Neuronal stem cell (in vitro differentiated cells): ENCODE data around the gene PODN.

Experiments
- DNase-seq: peaks from one replicate; pipeline ENCODE4 v3.0.0-alpha.2; 2013; ENCODE audit warnings: low spot score
- H2AFZ ChIP-seq: one replicate; pipeline ENCODE4 v1.6.1; 2013; ENCODE audit warnings: mild to moderate bottlenecking, low read length, inconsistent platforms
- H2AK5ac ChIP-seq: 2 replicates; pipeline ENCODE4 v1.6.1; 2013; ENCODE audit warnings: low read depth, mild to moderate bottlenecking, inconsistent platforms, low read length, moderate library complexity, mixed read lengths
- H2BK120ac ChIP-seq: 2 replicates; pipeline ENCODE4 v1.6.1; 2013; ENCODE audit warnings: low read depth, mild to moderate bottlenecking, inconsistent platforms, low read length, moderate library complexity, mixed read lengths
- H2BK12ac ChIP-seq: one replicate; pipeline ENCODE4 v1.6.1; 2013; ENCODE audit warnings: low read length, inconsistent platforms
- H2BK15ac ChIP-seq: 2 replicates; pipeline ENCODE4 v1.6.1; 2013; ENCODE audit warnings: mild to moderate bottlenecking, low read length, inconsistent platforms, mixed read lengths
- H2BK5ac ChIP-seq: one replicate; pipeline ENCODE4 v1.6.1; 2013; ENCODE audit warnings: inconsistent platforms, mild to moderate bottlenecking, low read length, moderate library complexity
- H3K14ac ChIP-seq: one replicate; pipeline ENCODE4 v1.6.1; 2013; ENCODE audit warnings: low read length, inconsistent platforms
- H3K18ac ChIP-seq: 2 replicates; pipeline ENCODE4 v1.6.1; 2013; ENCODE audit warnings: low read length, inconsistent platforms
- H3K23ac ChIP-seq: 2 replicates; pipeline ENCODE4 v1.6.1; 2013; ENCODE audit warnings: low read depth, mild to moderate bottlenecking, mixed read lengths, low read length, inconsistent platforms; ENCODE audit not compliant: poor library complexity
- H3K27ac ChIP-seq: replicated peaks from 3 replicates; pipeline ENCODE4 v1.5.1; 2013; ENCODE audit warnings: low read length, inconsistent platforms
- H3K27me3 ChIP-seq, 3 experiments: 2 replicates each; pipeline ENCODE4 v1.6.1; 2013; ENCODE audit warnings: low read length in 3 of 3, mild to moderate bottlenecking in 2 of 3, inconsistent platforms in 1 of 3, low read depth in 1 of 3, mixed read lengths in 1 of 3, moderate library complexity in 1 of 3; ENCODE audit not compliant: control insufficient read depth in 3 of 3, insufficient read depth in 3 of 3
- H3K36me3 ChIP-seq, 2 donors: replicated peaks in 1 of 2; 2 replicates each; pipeline ENCODE4 v1.6.1; 2013; ENCODE audit warnings: low read length in 2 of 2; ENCODE audit not compliant: control insufficient read depth in 2 of 2, insufficient read depth in 2 of 2
- H3K4ac ChIP-seq: 2 replicates; pipeline ENCODE4 v1.6.1; 2013; ENCODE audit warnings: inconsistent platforms, mild to moderate bottlenecking, low read length, moderate library complexity
- H3K4me1 ChIP-seq, 2 donors: 1 replicate in 1 of 2; 2 replicates in 1 of 2; pipeline ENCODE4 v1.6.1; 2013; ENCODE audit warnings: low read length in 2 of 2, low read depth in 1 of 2; ENCODE audit not compliant: control insufficient read depth in 2 of 2, insufficient read depth in 1 of 2
- H3K4me2 ChIP-seq: one replicate; pipeline ENCODE4 v1.6.1; 2013; ENCODE audit warnings: mild to moderate bottlenecking, low read length, inconsistent platforms; ENCODE audit not compliant: insufficient read depth, poor library complexity, severe bottlenecking
- H3K4me3 ChIP-seq, 2 donors: 2 replicates each; pipeline ENCODE4 v1.5.1; 2013; ENCODE audit warnings: low read length in 2 of 2, mild to moderate bottlenecking in 2 of 2, inconsistent platforms in 1 of 2, moderate library complexity in 1 of 2
- H3K79me1 ChIP-seq: one replicate; pipeline ENCODE4 v1.6.1; 2013; ENCODE audit warnings: low read depth, mild to moderate bottlenecking, inconsistent platforms, low read length, moderate library complexity
- H3K9ac ChIP-seq: one replicate; pipeline ENCODE4 v1.6.1; 2013; ENCODE audit warnings: mild to moderate bottlenecking, low read depth, low read length, inconsistent platforms; ENCODE audit not compliant: poor library complexity
- H3K9me3 ChIP-seq, 2 donors: replicated peaks in 1 of 2; 2 replicates each; pipeline versions ENCODE3 to v1.6.1; 2013; ENCODE audit warnings: low read length in 2 of 2, mild to moderate bottlenecking in 2 of 2, inconsistent platforms in 1 of 2, low read depth in 1 of 2, mixed read lengths in 1 of 2, moderate library complexity in 1 of 2; ENCODE audit not compliant: control insufficient read depth in 2 of 2, insufficient read depth in 1 of 2
- H4K8ac ChIP-seq: one replicate; pipeline ENCODE4 v1.6.1; 2013; ENCODE audit warnings: low read depth, mild to moderate bottlenecking, inconsistent platforms, low read length, moderate library complexity
- H4K91ac ChIP-seq: one replicate; pipeline ENCODE4 v1.6.1; 2013; ENCODE audit warnings: low read length, low read depth, mild to moderate bottlenecking, inconsistent platforms; ENCODE audit not compliant: poor library complexity
- WGBS, 2 donors: extraction: QIAGEN DNeasy Blood & Tissue Kit; methylation state at CpG; one replicate each; pipeline ENCODE4 v1.1.7; 2013; ENCODE audit warnings: missing lambda C conversion rate in 2 of 2, mixed read lengths in 1 of 2; ENCODE audit not compliant: insufficient read length in 2 of 2, insufficient replicate concordance in 1 of 2; ENCODE audit errors: extremely low coverage in 2 of 2; 5-methylcytosine and 5-hydroxymethylcytosine counted together

The PODN gene

GRCh38 chr1:53123453-53124140 is 61.6 kb downstream of the PODN start:
- H3K4me1 ChIP-seq = peaks cover 12 to 17% of the 10 kb centered on the region in 2 donors
- H3K23ac ChIP-seq = no peak overlapping the region
- H3K4ac ChIP-seq = no peak overlapping the region
- H3K9ac ChIP-seq = peak overlapping the region; percentile 16
- no peak overlapping the region for H2AFZ ChIP-seq
- no peak overlapping the region for H3K4me3 ChIP-seq
- H3K27ac ChIP-seq = no peak overlapping the region
- H3K27me3 ChIP-seq = peaks cover 0 to 55% (median 2%) of the 10 kb centered on the region in 3 experiments
- no peak overlapping the region for H2BK15ac ChIP-seq
- no peak overlapping the region for H2BK12ac ChIP-seq
- H3K18ac ChIP-seq = peak overlapping the region; percentile 40
- no peak overlapping the region for H3K14ac ChIP-seq
- DNase-seq = no peak
- no peak overlapping the region for H4K8ac ChIP-seq
- H3K4me2 ChIP-seq = no peak overlapping the region
- no peak overlapping the region for H2BK120ac ChIP-seq
- H2BK5ac ChIP-seq = no peak overlapping the region
- peak overlapping the region; percentile 35 for H2AK5ac ChIP-seq
- H4K91ac ChIP-seq = no peak overlapping the region
- no peaks in the 10 kb centered on the region for H3K79me1 ChIP-seq
- H3K9me3 ChIP-seq = no peaks in the 10 kb centered on the region
- no peaks in the 10 kb centered on the region for H3K36me3 ChIP-seq
- no CpG with 5 or more reads among the region's 19 CpGs for WGBS, 2 donors

GRCh38 chr1:53125122-53125521 is 63.1 kb downstream of the PODN start:
- Histone ChIP-seq H3K36me3 (no peaks in the 10 kb centered on the region), H3K23ac (no peak overlapping the region), H3K9me3 (no peaks in the 10 kb centered on the region), H3K4me2 (no peak overlapping the region), H3K14ac (no peak overlapping the region), H2BK5ac (no peak overlapping the region), H2BK15ac (no peak overlapping the region), H3K4me3 (no peak overlapping the region), H2BK120ac (no peak overlapping the region), H4K91ac (no peak overlapping the region), H2AK5ac (no peak overlapping the region), H3K4ac (no peak overlapping the region), H4K8ac (no peak overlapping the region), H3K27ac (no peak overlapping the region), H3K4me1 (peaks cover 17 to 18% of the 10 kb centered on the region in 2 donors), H2AFZ (no peak overlapping the region), H3K27me3 (peaks cover 0 to 48% (median 2%) of the 10 kb centered on the region in 3 experiments), H3K18ac (no peak overlapping the region), H2BK12ac (no peak overlapping the region), H3K79me1 (no peaks in the 10 kb centered on the region), H3K9ac (no peak overlapping the region)
- no CpG with 5 or more reads among the region's 6 CpGs for WGBS, 2 donors
- no peak for DNase-seq

GRCh38 chr1:53125623-53126360 is 63.8 kb downstream of the PODN start:
- no peak overlapping the region for H2AFZ ChIP-seq
- no peak overlapping the region for H2BK12ac ChIP-seq
- no peak overlapping the region for H2BK5ac ChIP-seq
- no peak overlapping the region for H3K9ac ChIP-seq
- H2AK5ac ChIP-seq = no peak overlapping the region
- H3K27ac ChIP-seq = no peak overlapping the region
- H3K23ac ChIP-seq = no peak overlapping the region
- no peak overlapping the region for H3K18ac ChIP-seq
- H3K4ac ChIP-seq = no peak overlapping the region
- H2BK120ac ChIP-seq = no peak overlapping the region
- no peak overlapping the region for H3K4me2 ChIP-seq
- H3K79me1 ChIP-seq = no peaks in the 10 kb centered on the region
- no peak for DNase-seq
- no CpG with 5 or more reads among the region's 10 CpGs for WGBS, 2 donors
- H3K14ac ChIP-seq = no peak overlapping the region
- H4K8ac ChIP-seq = no peak overlapping the region
- no peak overlapping the region for H4K91ac ChIP-seq
- H3K4me1 ChIP-seq = peaks cover 16 to 22% of the 10 kb centered on the region in 2 donors
- no peaks in the 10 kb centered on the region for H3K36me3 ChIP-seq
- H3K4me3 ChIP-seq = no peak overlapping the region
- H2BK15ac ChIP-seq = no peak overlapping the region
- no peaks in the 10 kb centered on the region for H3K9me3 ChIP-seq
- peaks cover 0 to 45% (median 2%) of the 10 kb centered on the region in 3 experiments for H3K27me3 ChIP-seq

GRCh38 chr1:53126495-53126894 is 64.5 kb downstream of the PODN start:
- no peak overlapping the region for H3K4me2 ChIP-seq
- no peak overlapping the region for H2BK12ac ChIP-seq
- no peak overlapping the region for H2AFZ ChIP-seq
- peaks cover 14 to 15% of the 10 kb centered on the region in 2 donors for H3K4me1 ChIP-seq
- H3K18ac ChIP-seq = no peak overlapping the region
- H3K27ac ChIP-seq = no peak overlapping the region
- H3K79me1 ChIP-seq = no peaks in the 10 kb centered on the region
- H2BK120ac ChIP-seq = no peak overlapping the region
- H2BK15ac ChIP-seq = no peak overlapping the region
- no peak overlapping the region for H3K4ac ChIP-seq
- H4K91ac ChIP-seq = no peak overlapping the region
- H3K23ac ChIP-seq = no peak overlapping the region
- no peaks in the 10 kb centered on the region for H3K9me3 ChIP-seq
- no peak overlapping the region for H3K4me3 ChIP-seq
- H3K36me3 ChIP-seq = no peaks in the 10 kb centered on the region
- no peak overlapping the region for H2BK5ac ChIP-seq
- no peak overlapping the region for H3K14ac ChIP-seq
- WGBS, 2 donors = no CpG with 5 or more reads among the region's 1 CpG
- DNase-seq = no peak
- H3K27me3 ChIP-seq = peaks cover 0 to 48% (median 2%) of the 10 kb centered on the region in 3 experiments
- H3K9ac ChIP-seq = no peak overlapping the region
- no peak overlapping the region for H4K8ac ChIP-seq
- H2AK5ac ChIP-seq = no peak overlapping the region
